Dermis microvascular lymphatic vessel endothelial cell (primary cell): ENCODE data around the gene KIF11. TPM values are rescaled to one million over a fixed set of nuclear protein-coding genes. Genes with fewer than 3 reads are reported as not detected.
"Not testable (repeated sequence)": the region's sequence is repeated elsewhere in the genome, so short reads cannot be mapped to it uniquely, and the experiment has no call there.

Experiments
- DNase-seq, 2 donors: peaks; one replicate each; pipeline versions ENCODE4 v3.0.0 to v3.0.0-alpha.2; 2010; ENCODE audit warnings: low read depth in 2 of 2
- total RNA-seq: library from RNA; depleted of rRNA; stranded (reverse); fragments of >200 nt; gene quantifications from 2 replicates; pipeline ENCODE4 v1.2.1, GENCODE V29; 2014

KIF11 gene
- total RNA-seq, 1 donor from 2014 or later = 18.5 TPM

- peak in 1 of 2 donors; percentile 45 for DNase-seq
Measured at GRCh38 chr10:92590623-92591549, 2.0 kb upstream of the KIF11 start.

DNA sequence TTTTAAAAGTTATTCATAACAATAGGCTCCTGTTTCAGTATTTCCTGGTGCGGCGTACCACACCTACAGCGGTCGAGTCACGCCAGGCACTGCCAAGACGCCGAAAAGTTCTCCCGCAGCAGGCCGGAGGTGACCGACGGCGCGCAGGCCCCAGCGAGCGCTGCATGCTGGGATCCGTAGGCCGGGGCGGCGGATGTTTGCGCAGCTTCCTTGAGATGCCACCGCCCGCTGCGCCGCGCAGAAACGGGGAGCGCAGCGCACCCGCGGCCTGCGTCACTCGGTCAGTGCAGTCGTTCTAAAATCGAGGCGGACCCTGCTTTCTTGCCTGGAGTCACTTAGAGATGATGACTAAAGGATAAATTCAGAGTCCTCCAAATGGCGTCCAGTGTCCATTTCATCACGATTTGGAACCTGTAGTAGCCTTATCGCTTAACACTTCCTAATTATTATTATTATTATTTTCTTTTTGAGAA, 1.3 kb upstream of the KIF11 start:
- peak in 1 of 2 donors; percentile 93 for DNase-seq

DNA sequence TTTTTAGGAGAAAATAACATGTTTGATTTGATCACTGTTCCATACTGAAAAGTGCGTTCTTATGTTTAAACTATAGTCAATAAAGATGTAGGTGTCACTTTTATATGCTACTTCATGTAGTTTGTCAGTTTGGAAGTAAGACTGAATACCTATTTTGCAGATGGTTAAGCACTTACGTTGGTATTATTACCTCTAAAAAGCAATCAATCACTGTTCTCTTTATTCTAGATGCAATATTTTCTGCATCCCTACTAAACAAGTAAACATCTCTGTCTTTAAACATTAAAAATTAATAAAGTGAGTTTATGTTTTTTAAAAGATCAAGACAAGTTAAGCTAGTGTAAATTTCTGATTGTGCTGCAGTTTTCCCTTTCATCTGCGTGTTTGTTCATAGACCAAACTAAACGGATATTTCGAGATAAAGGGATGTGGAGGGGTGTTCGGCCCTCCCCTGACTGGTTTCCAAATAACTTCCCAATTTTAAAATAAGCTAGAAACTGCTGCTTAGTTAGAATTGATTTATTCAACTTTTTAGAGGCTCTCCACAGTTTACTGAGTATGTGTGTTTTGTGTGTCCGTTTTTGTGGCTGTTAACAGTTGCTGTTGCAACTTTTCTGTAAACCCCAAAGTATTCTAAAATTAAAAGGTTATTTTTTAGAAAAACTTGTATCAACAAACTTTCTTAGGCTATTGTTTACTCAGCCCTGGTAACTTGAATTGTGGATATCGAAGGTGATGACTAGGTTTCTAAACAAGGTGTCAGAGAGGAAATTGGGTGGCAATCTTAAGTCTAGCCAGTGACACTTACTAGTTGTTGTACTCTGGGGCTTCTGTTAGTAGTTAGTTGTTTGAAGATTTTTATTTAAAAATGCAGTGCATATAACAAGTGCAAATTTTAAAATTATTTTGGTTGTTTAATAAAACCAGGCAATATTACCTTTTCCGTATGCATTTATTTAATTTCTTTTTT, 974 bp downstream of the KIF11 start:
- DNase-seq = peak in 1 of 2 donors; percentile 25

GRCh38 chr10:92595505-92595904, 2.6 kb downstream of the KIF11 start:
- DNase-seq = no peak

- no peak for DNase-seq
Measured at GRCh38 chr10:92598321-92598720, 5.4 kb downstream of the KIF11 start.

DNA sequence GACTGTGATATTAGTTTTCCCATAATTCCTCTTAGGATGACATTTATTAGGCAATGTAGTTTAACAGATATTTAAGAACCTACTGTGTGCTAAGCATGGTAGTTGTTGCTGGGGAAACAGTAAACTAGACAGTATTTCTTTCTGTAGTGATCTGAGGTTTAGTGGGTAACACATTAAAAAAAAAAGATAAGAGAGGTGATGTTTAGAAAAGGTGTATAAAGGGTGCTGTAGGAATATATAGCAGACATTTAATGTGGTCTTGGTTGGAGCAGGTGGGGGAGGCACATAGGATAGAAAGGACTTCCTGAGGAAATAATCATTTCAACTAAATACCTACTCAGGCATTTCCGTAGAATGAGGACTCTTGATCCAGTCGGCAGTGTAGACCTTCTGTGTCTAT, 11.9 kb downstream of the KIF11 start:
- no peak for DNase-seq

DNA sequence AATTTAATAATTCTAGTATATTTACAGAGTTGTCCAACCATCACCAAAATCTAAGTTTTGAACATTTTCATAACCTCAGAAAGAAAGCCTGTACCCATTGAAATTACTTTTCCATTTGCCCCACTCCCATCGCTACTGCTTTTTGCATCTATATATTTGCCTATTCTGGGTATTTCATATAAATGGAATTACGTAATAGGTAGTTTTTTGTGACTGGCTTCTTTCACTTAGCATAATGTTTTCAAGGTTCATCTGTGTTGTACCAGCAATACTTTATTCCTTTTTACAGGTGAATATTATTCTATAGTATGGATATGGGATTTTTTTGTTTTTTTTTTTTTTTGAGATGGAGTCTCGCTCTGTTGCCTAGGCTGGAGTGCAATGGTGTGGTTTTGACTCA, 22.6 kb downstream of the KIF11 start:
- DNase-seq = no peak

- no peak for DNase-seq
Measured at GRCh38 chr10:92619368-92619767, 26.4 kb downstream of the KIF11 start.

DNA sequence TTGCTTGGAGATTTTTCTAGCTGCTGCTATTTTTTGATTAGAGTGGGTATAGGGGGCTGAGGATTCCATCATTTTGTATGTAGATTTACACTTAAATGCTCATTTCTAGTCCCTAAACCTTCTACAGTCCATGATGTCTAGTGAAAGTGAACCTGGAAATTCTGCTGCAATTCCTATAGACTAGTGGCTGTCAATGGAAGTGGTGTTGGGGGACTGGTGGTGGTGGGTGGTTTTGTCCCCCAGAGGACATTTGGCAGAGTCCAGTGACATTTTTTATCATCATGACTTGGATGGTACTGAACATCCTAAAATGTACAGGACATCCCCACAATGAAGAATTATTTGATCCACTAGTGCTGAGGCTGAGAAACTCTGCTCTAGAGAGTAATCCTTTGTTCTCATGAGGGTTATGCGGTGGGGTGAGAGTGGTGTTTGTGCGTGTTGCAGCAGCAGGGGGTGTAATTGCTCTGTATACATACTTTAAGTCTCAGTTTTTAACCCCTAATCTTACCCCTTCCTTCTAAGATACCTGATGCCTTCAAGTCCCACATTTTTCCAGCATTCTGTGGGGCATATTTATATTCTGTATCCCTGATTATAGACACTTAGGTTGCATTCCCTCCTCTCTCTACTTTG, 35.0 kb downstream of the KIF11 start:
- DNase-seq = no peak

DNA sequence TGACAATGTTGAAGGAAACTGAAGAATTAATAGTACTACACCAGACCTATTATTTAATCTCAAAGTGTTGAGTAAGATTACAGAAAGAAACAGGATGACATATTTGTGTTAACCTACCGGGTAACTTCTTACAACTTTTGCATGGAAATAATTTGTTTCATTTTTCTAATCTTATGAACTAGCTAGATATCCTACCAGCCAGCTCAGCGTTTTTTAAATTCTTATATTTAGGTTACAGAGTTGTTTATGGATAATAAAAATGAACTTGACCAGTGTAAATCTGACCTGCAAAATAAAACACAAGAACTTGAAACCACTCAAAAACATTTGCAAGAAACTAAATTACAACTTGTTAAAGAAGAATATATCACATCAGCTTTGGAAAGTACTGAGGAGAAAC, 37.0 kb downstream of the KIF11 start:
- DNase-seq = no peak

- no peak for DNase-seq
Measured at GRCh38 chr10:92638037-92638436, 45.1 kb downstream of the KIF11 start.

- peak; percentile 88 to 89 for DNase-seq
Measured at GRCh38 chr10:92640107-92640506, 47.2 kb downstream of the KIF11 start.

GRCh38 chr10:92641492-92641891, 48.6 kb downstream of the KIF11 start:
- no peak for DNase-seq

- no peak for DNase-seq
Measured at GRCh38 chr10:92644921-92645320, 52.0 kb downstream of the KIF11 start.

- not testable (repeated sequence) for DNase-seq
Measured at GRCh38 chr10:92650864-92651263, 57.9 kb downstream of the KIF11 start.

GRCh38 chr10:92655426-92655825, 62.5 kb downstream of the KIF11 start:
- no peak for DNase-seq

DNA sequence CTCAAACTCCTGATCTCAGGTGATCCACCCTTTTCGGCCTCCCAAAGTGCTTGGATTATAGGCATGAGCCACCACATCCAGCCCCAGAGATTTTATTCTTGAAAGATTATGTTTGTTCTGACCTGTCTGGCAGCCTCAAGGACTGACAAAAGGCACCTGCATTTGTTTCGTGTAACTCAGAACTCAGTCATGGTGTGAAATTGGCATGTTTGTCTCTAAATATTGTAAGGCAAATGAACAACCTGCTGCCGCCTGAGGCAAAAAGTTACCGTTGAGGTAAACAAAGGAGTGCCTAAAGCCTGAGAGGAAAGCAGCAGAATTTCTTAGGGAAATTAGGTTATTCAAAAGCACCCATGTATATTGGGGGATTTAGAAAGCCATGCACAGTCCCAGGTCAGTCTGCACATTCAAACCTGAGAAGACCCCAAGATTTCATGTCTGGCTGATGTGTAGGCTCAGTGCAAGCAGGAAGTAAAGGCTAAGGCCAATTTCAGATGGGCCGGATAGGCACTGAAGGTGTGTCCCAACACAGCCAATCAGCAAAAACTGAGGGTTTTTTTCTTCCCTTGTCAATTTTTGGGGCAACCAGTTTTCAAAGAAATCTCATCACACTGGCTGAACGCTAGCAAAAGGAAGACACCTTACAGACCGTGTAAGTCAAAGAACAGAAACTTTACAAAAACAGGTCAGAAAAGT, 63.5 kb downstream of the KIF11 start:
- DNase-seq = no peak

DNA sequence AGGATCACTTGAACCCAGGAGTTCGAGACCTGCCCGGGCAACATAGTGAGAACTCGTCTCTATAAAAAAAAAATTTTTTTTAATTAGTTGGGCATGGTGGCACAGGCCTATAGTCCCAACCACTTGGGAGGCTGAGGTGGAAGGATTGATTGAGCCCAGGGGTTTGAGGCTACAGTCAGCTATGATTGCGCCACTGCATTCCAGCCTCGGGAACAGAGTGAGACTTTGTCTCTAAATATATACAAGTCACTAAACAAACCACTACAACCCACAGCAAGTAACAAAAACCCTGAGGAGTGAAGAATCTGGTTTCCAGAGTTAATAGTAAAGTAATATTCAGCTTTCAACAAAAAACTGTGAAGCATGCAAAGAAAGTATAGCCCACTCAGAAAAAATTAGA, 64.1 kb downstream of the KIF11 start:
- DNase-seq = no peak

DNA sequence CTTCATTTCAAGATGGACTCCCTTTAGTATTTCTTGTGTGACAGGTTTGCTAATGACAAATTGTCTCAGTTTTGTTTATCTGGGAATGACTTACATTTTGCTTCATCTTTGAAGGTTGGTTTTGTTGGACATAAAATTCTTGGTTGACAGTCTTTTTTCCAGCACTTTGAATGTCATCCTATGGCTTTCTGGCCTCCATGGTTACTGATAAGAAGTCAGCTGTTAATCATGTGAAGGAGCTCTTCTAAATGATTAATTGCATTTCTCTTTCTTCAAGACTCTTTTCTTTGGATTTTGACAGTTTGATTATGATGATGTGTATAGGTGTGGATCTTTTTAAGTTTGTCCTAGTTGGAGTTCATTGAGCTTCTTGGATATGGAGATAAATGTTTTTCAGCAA, 69.9 kb downstream of the KIF11 start:
- DNase-seq = peak in 1 of 2 donors; percentile 10

- no peak for DNase-seq
Measured at GRCh38 chr10:92664322-92664721, 71.4 kb downstream of the KIF11 start.

DNA sequence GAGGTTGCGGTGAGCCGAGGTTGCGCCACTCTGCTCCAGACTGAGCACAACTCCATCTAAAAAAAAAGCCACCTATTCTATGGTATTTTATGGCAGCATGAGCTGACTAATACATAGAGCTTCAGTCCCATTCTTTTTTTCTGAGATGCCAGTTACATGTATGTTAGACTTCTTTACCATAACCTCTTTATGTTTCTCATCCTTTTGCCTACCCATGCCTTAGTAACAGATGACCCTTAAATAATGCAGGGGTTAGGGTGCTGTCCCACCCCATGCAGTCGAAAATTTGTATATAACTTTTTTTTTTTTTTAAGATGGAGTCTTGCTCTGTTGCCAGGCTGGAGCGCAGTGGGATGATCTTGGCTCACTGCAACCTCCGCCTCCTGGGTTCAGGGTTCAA, 74.1 kb downstream of the KIF11 start:
- no peak for DNase-seq
